NT2/D1 (cell line): Measurements from ENCODE around the gene FSTL1.

ENCODE experiments used
- SUZ12 ChIP-seq: IDR thresholded peaks from 2 replicates; pipeline ENCODE4 v1.6.1; 2011; ENCODE audit not compliant: insufficient read length, insufficient read depth; ENCODE audit errors: extremely low read depth
- YY1 ChIP-seq: IDR thresholded peaks from 2 replicates; pipeline ENCODE4 v1.6.1; 2011; ENCODE audit not compliant: insufficient read length, insufficient read depth
- ZNF274 ChIP-seq: IDR thresholded peaks from 2 replicates; pipeline ENCODE4 v1.6.1; 2011; ENCODE audit warnings: mild to moderate bottlenecking, low read depth, low read length

DNA sequence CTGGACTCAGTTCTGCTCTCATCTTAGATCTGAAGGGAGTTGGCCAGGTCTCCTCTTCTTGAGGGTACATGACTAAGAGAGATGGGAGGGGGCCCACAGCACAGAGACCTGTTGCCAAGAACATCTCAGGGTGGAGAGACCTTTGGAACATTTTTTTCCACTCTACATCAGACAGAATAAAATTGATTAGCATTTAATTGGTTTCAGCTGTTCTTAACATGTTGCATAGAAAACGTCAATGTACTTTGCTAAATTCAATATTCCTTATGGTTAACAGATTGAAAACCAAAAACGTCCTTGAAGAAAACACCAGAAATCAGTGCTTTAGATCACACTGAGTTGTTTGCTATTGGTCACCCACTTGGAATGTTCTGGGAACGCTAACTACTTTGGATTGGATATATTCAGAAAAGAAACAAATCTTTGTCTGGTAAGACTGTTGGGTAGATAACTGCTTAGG is 36.4 kb upstream of the FSTL1 start:
- TF ChIP-seq YY1: no peak
- TF ChIP-seq ZNF274: no peak
- TF ChIP-seq SUZ12: no peak
